Prostate gland (tissue), 2 donors: ENCODE data around the gene ATXN10.

Source experiments
- CTCF ChIP-seq, 4 experiments: fragments of 200-600 bp in 2 of 4; fragments of 450-650 bp in 2 of 4; sonication (generic) in 2 of 4; IDR thresholded peaks; 1 replicate in 3 of 4; 2 replicates in 1 of 4; pipeline ENCODE4 v1.5.1; 2016 to 2019; ENCODE audit warnings: antibody characterized with exemption in 4 of 4, mild to moderate bottlenecking in 2 of 4, moderate library complexity in 2 of 4
- POLR2A ChIP-seq: fragments of 450-650 bp; IDR thresholded peaks from one replicate; pipeline ENCODE4 v1.6.1; 2016; ENCODE audit warnings: antibody characterized with exemption, mild to moderate bottlenecking

DNA sequence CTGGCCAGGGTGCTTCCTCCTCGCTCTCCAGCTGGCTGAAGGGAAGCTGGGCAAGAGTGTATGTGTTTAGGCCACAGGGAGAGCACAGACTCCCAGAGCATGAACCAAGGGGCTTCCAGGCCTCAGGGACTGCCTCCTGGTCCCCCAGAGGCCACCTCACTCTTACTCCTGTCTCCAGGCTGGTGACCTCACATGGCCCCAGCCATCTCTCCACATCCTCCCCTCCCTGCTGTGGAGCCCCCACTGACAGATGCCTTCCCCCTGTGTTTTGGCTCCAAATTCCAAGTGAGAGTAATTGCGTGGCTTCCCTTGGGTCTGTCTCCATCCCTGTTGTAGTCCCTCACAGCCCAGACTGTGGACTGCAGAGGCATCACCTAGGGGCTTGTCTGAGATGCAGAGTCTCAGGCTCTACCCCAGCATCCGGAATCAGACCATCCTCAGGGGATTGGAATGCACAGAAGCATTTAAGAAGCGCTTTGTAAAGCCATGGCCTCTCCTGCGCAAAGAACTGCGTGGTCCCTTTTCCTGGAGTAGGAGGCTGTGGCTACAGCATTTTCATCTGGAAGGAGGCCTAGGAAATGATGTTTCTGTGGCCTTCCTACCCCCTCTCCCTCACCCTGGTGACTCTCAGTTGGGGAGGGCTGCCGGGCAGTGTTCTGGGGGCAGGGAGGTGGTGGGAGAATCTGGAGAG is 91.1 kb downstream of the ATXN10 start:
- TF ChIP-seq POLR2A (no peak), CTCF (IDR thresholded peaks at IDR 0.05) (no peak)
